WERI-Rb-1 (cell line): Measurements from ENCODE around the gene BEGAIN.

Source experiments
- DNase-seq: peaks from one replicate; pipeline ENCODE4 v3.0.0-alpha.2; 2020
- H3K27ac ChIP-seq: fragments of 250-450 bp; sonication (Bioruptor Pico); 2 replicates; pipeline ENCODE4 v1.5.1; 2020; ENCODE audit warnings: mild to moderate bottlenecking, moderate library complexity
- H3K27me3 ChIP-seq: fragments of 250-450 bp; sonication (Bioruptor Pico); 2 replicates; pipeline ENCODE4 v1.5.1; 2021; ENCODE audit warnings: mild to moderate bottlenecking, low read depth, moderate library complexity; ENCODE audit not compliant: insufficient read depth, severe bottlenecking
- H3K36me3 ChIP-seq: fragments of 250-450 bp; sonication (Bioruptor Pico); 2 replicates; pipeline ENCODE4 v1.5.1; 2020; ENCODE audit warnings: mild to moderate bottlenecking, moderate library complexity
- H3K4me3 ChIP-seq: 2 replicates; pipeline ENCODE4 v1.5.1; 2011; ENCODE audit warnings: low read depth, mild to moderate bottlenecking, control low read depth, low read length
- H3K9me3 ChIP-seq: fragments of 250-450 bp; sonication (Bioruptor Pico); 2 replicates; pipeline ENCODE4 v1.5.1; 2021; ENCODE audit warnings: mild to moderate bottlenecking, moderate library complexity; ENCODE audit not compliant: severe bottlenecking
- TF ChIP-seq, protein P1 (sequence below): IDR thresholded peaks from 2 replicates; pipeline ENCODE4 v1.5.1; 2011; ENCODE audit warnings: low read depth, mild to moderate bottlenecking, control low read depth, inconsistent platforms, low read length

The BEGAIN gene

DNA sequence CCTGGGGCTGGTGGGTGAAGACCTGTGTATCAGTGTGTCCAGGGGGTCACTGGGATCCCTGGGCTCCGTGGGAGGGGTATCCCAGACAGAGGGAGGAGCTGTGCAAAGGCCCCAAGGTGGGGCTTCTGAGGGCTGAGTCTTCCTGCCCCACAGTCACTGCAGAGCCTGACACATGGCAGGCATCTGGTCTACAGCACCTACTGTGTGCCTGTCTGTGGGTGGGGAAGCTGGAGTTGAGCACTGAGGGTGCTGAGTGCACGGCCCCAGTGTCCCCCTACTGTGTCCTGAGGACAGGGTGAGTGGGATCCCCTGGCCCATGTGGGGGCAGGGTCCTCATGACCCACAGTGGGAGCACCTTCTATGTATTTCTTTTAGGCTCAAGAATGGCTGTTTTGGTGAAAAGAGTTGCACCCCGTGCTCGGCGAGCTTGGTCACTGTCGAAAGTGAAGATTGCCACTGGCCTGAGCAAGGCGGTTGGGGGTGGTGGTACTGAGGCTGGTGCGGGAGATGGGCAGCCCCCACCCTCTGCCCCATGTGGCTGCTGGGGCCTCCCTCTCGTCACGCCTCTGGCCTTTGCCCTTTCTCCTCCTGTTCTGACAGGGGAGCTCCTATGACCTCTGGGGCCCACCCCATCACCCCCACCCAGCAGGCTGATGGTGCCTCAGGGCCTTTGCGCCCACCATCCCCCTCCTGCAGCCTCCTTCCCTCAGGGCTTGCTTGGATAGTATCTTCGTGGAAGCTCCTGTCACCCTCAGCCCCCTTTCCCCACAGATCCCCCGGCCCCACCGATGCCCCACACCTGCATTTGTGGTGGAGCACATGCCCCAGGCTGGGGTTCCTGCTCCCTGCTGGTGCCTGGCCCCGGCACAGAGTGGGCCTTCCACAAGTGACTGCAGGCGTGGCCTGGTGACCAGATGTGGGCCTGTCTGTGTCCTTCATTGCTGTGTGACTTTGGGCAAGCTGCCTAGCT lies 55.8 kb downstream of the BEGAIN start:
- peak; percentile 4 for DNase-seq
- Histone ChIP-seq H3K4me3 (no peak overlapping the region), H3K9me3 (no peaks in the 10 kb centered on the region), H3K27me3 (no peaks in the 10 kb centered on the region), H3K27ac (no peak overlapping the region), H3K36me3 (no peaks in the 10 kb centered on the region)
- TF ChIP-seq, protein P1, sequence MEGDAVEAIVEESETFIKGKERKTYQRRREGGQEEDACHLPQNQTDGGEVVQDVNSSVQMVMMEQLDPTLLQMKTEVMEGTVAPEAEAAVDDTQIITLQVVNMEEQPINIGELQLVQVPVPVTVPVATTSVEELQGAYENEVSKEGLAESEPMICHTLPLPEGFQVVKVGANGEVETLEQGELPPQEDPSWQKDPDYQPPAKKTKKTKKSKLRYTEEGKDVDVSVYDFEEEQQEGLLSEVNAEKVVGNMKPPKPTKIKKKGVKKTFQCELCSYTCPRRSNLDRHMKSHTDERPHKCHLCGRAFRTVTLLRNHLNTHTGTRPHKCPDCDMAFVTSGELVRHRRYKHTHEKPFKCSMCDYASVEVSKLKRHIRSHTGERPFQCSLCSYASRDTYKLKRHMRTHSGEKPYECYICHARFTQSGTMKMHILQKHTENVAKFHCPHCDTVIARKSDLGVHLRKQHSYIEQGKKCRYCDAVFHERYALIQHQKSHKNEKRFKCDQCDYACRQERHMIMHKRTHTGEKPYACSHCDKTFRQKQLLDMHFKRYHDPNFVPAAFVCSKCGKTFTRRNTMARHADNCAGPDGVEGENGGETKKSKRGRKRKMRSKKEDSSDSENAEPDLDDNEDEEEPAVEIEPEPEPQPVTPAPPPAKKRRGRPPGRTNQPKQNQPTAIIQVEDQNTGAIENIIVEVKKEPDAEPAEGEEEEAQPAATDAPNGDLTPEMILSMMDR, result no peak

DNA sequence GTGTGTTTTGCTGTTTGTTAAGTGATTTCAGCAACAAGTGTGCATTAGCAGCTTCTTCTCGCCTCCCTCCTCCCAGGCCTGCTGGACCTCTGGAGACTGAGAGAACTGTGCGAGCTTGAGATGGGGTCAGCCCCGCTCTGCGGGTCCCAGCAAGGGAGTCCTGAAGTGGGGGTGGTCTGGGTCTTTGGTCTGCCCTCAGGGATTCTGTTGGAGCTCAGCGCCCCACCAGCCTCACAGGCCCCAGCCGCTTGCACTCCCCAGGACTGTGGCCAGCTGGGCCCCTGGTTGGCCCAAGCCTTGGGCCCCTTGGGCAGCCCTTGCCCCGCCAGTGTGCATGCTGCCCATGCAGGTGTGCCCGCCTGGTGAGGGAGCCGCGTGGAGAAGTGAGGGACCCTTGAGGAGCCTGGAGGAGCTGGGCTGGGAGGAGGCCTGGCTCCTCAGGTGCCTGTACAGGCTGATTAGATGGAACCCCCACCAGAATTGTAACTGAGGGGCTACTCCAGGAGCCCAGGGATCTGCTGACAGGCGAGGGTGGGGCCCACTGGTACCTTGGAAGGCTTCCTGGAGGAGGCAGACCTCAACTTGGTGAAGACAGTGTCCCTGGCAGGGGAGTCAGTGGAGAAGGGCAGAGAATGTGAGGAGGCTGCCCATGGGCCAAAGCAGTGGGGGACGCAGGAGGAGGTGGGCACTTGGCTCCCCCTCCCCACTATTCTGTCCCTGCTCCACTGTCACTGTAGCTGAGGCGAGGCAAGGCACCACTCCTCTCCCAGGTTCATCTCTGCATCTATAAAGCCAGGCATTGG lies 56.7 kb downstream of the BEGAIN start:
- Histone ChIP-seq H3K9me3 (no peaks in the 10 kb centered on the region), H3K36me3 (no peaks in the 10 kb centered on the region), H3K27ac (no peak overlapping the region), H3K4me3 (no peak overlapping the region), H3K27me3 (no peaks in the 10 kb centered on the region)
- TF ChIP-seq, protein P1, result no peak
- DNase-seq, result peak; percentile 2

DNA sequence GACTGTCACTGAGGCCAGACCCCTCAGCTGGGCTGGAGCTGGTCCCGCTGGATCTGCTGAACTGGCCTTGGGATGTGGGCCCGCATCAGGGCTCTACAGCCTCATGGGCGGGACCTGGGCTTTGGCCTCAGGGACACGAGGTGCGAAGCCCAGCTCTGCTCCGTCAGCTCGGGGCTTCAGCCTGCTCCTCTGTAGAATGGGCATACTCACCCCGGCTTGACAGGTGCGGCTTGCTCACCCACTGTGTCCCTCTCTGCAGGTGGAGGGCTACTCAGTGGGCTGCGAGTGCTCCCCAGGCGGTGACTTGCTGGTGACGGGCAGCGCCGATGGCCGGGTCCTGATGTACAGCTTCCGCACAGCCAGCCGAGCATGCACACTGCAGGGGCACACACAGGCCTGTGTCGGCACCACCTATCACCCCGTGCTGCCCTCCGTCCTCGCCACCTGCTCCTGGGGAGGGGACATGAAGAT lies 57.6 kb downstream of the BEGAIN start:
- H3K4me3 ChIP-seq, result no peak overlapping the region
- no peaks in the 10 kb centered on the region for H3K9me3 ChIP-seq
- peak; percentile 3 for DNase-seq
- no peaks in the 10 kb centered on the region for H3K27me3 ChIP-seq
- no peak overlapping the region for H3K27ac ChIP-seq
- TF ChIP-seq, protein P1, result no peak
- H3K36me3 ChIP-seq, result no peaks in the 10 kb centered on the region

DNA sequence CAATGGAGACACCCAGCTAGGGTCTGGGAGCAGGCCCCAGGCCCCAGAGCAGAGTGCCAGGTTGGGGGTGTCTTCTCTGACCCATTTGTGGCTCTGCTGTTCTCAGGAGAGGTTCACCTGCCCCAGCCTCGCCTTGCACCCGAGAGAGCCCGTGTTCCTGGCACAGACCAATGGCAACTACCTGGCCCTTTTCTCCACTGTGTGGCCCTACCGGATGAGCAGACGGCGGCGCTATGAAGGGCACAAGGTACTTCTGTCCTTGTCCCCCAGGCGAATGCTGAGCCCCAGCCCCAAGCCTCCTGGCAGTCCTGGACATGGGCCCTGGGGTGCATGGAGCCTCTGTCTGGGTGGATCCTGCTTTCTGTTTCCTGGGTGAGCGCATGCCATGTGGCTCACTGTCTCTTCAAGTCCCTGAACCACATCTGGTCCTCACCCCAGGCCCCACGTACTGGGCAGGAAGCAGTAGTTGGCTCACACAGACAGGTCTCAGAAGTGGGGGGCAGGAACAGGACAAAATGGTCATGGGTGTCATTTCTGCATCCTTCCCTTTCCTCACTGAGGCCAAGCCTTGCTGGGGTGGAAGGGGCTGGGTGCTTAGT lies 58.2 kb downstream of the BEGAIN start:
- TF ChIP-seq, protein P1, result no peak
- Histone ChIP-seq H3K36me3 (no peaks in the 10 kb centered on the region), H3K9me3 (no peaks in the 10 kb centered on the region), H3K27me3 (no peaks in the 10 kb centered on the region), H3K4me3 (no peak overlapping the region), H3K27ac (no peak overlapping the region)
- DNase-seq, result peak; percentile 3

DNA sequence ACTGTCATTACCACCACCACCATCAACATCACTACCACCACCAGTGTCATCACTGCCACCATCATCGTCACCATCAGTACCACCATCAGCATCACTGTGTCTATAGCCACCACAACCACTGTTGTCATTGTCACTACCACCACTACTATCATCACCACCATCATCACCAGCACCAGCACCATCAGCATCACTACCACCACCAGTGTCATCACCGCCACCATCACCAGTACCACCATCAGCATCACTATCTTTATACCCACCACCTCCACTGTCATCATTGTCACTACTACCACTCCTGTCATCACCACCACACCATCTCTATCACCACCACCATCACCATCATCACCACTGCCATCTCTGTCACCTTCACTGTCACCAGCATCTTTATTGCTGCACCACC lies 60.6 kb downstream of the BEGAIN start:
- Histone ChIP-seq H3K36me3 (no peaks in the 10 kb centered on the region), H3K4me3 (no peak overlapping the region), H3K27me3 (no peaks in the 10 kb centered on the region), H3K9me3 (no peaks in the 10 kb centered on the region), H3K27ac (no peak overlapping the region)
- peak; percentile 5 for DNase-seq
- TF ChIP-seq, protein P1, result no peak
